Adrenal gland (tissue), 5 donors: Measurements from ENCODE around the gene ICAM2.
A peak's percentile ranks its signal among the peaks of the same experiment; 100 is the strongest.

Experiments used
- POLR2A ChIP-seq, 2 donors: fragments of 450-650 bp; IDR thresholded peaks; one replicate each; pipeline ENCODE4 v1.6.1; 2017; ENCODE audit warnings: antibody characterized with exemption in 2 of 2, mild to moderate bottlenecking in 2 of 2, moderate library complexity in 1 of 2
- TF ChIP-seq, protein P1 (sequence below), 6 experiments: fragments of 450-650 bp in 4 of 6; fragments of 200-600 bp in 2 of 6; sonication (generic) in 1 of 6; IDR thresholded peaks; 1 replicate in 5 of 6; 2 replicates in 1 of 6; pipeline versions ENCODE4 v1.5.1 to v1.8.0; 2016 to 2021; ENCODE audit warnings: antibody characterized with exemption in 6 of 6, mild to moderate bottlenecking in 2 of 6, moderate library complexity in 1 of 6
- donor health status: DM: no; HTN: no; CAD: no.

DNA sequence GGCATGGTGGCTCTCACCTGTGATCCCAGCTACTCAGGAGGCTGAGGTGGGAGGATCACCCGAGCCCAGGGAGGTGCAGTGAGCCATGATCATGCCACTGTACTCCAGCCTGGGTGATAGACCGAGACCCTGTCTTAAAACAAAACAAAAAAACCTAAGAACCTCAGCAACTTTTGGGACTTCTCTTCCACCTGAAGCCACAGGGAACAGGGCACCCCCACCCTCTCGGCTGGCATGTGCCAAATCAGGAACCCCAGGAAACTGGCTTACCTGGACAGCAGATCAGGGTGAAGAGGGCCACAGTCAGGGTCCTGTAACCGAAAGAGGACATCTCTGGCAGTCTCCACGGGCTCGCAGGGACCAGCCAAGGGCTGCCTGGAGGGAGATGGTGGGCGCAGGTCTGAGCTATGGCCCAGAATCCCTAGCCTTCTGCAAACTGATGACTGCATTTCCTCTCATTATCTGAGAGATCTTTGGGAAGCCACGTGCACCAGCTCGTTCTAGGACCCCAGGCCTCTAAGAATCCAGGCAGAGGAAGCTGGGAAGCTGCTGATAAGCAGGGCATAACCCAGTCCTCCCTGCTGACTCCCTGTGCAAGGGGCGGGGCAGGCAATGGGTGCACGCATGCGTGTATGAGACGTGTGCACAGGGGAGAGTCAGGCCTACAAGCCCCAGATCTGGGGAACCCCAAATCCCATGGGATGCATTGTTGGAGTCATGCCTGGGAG lies 13.9 kb downstream of the ICAM2 start:
- TF ChIP-seq, protein P1, sequence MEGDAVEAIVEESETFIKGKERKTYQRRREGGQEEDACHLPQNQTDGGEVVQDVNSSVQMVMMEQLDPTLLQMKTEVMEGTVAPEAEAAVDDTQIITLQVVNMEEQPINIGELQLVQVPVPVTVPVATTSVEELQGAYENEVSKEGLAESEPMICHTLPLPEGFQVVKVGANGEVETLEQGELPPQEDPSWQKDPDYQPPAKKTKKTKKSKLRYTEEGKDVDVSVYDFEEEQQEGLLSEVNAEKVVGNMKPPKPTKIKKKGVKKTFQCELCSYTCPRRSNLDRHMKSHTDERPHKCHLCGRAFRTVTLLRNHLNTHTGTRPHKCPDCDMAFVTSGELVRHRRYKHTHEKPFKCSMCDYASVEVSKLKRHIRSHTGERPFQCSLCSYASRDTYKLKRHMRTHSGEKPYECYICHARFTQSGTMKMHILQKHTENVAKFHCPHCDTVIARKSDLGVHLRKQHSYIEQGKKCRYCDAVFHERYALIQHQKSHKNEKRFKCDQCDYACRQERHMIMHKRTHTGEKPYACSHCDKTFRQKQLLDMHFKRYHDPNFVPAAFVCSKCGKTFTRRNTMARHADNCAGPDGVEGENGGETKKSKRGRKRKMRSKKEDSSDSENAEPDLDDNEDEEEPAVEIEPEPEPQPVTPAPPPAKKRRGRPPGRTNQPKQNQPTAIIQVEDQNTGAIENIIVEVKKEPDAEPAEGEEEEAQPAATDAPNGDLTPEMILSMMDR (IDR thresholded peaks at IDR 0.05) = no peak
- peak in 1 of 2 donors; percentile 13 for TF ChIP-seq POLR2A (IDR thresholded peaks at IDR 0.05)
